SK-N-MC (cell line): ENCODE results near the gene INF2.

Experiments
- DNase-seq: peaks from one replicate; pipeline ENCODE4 v3.0.0-alpha.2; 2011; ENCODE audit warnings: low read depth, low spot score
- H3K27ac ChIP-seq: fragments of 200-600 bp; sonication (generic); 2 replicates; pipeline ENCODE4 v1.5.1; 2016; ENCODE audit warnings: mixed run types
- H3K36me3 ChIP-seq: fragments of 200-600 bp; sonication (generic); 2 replicates; pipeline ENCODE4 v1.6.1; 2017; ENCODE audit warnings: antibody characterized with exemption, low read length, mixed read lengths; ENCODE audit not compliant: insufficient read depth
- H3K4me3 ChIP-seq: fragments of 200-600 bp; sonication (generic); 2 replicates; pipeline ENCODE4 v1.5.1; 2016
- H3K9ac ChIP-seq: fragments of 200-600 bp; sonication (generic); 2 replicates; pipeline ENCODE4 v1.8.0; 2017; ENCODE audit warnings: mixed run types, mixed read lengths; ENCODE audit not compliant: insufficient read length
- H3K9me3 ChIP-seq: fragments of 200-600 bp; sonication (generic); 2 replicates; pipeline ENCODE4 v1.6.1; 2017; ENCODE audit warnings: low read depth, mild to moderate bottlenecking, antibody characterized with exemption, low read length, moderate library complexity, mixed read lengths
- EZH2 ChIP-seq: fragments of 200-600 bp; sonication (generic); IDR thresholded peaks from one replicate; pipeline ENCODE4 v1.6.1; 2017; ENCODE audit warnings: antibody characterized with exemption
- FOXP2 ChIP-seq: optimal IDR thresholded peaks from 2 replicates; pipeline ENCODE3; 2011; ENCODE audit warnings: mild to moderate bottlenecking, moderate library complexity; ENCODE audit not compliant: insufficient read depth; ENCODE audit errors: extremely low read length, control extremely low read depth
- POLR2AphosphoS5 ChIP-seq: IDR thresholded peaks from 2 replicates; pipeline ENCODE4 v1.6.1; 2012; ENCODE audit warnings: mild to moderate bottlenecking, low read depth, low read length, borderline replicate concordance

The INF2 gene

GRCh38 chr14:104692261-104692938, 3.0 kb downstream of the INF2 start:
- Histone ChIP-seq H3K36me3 (no peaks in the 10 kb centered on the region), H3K27ac (no peak overlapping the region), H3K9ac (no peak overlapping the region), H3K9me3 (no peaks in the 10 kb centered on the region), H3K4me3 (no peak overlapping the region)
- no peak for DNase-seq
- TF ChIP-seq EZH2, result no peak
- no peak for TF ChIP-seq POLR2AphosphoS5
- no peak for TF ChIP-seq FOXP2

- Histone ChIP-seq H3K27ac (no peak overlapping the region), H3K4me3 (no peak overlapping the region), H3K9ac (no peak overlapping the region), H3K36me3 (no peaks in the 10 kb centered on the region), H3K9me3 (no peaks in the 10 kb centered on the region)
- TF ChIP-seq FOXP2 (no peak), EZH2 (no peak)
- no peak for DNase-seq
Measured at GRCh38 chr14:104692939-104693315, 3.5 kb downstream of the INF2 start.

- H3K36me3 ChIP-seq, result no peaks in the 10 kb centered on the region
- H3K27ac ChIP-seq, result no peak overlapping the region
- no peaks in the 10 kb centered on the region for H3K9me3 ChIP-seq
- no peak for TF ChIP-seq FOXP2
- TF ChIP-seq EZH2, result no peak
- TF ChIP-seq POLR2AphosphoS5, result no peak
- no peak for DNase-seq
- H3K4me3 ChIP-seq, result no peak overlapping the region
- no peak overlapping the region for H3K9ac ChIP-seq
Measured at GRCh38 chr14:104693482-104694431, 4.3 kb downstream of the INF2 start.

GRCh38 chr14:104694475-104694950, 5.1 kb downstream of the INF2 start:
- H3K36me3 ChIP-seq, result no peaks in the 10 kb centered on the region
- H3K9ac ChIP-seq, result no peak overlapping the region
- no peak overlapping the region for H3K4me3 ChIP-seq
- DNase-seq, result no peak
- H3K27ac ChIP-seq, result no peak overlapping the region; the same call in 1 of the 2 replicates
- no peaks in the 10 kb centered on the region for H3K9me3 ChIP-seq
- no peak for TF ChIP-seq EZH2
- TF ChIP-seq FOXP2, result no peak
- TF ChIP-seq POLR2AphosphoS5, result no peak

GRCh38 chr14:104694991-104695659, 5.7 kb downstream of the INF2 start:
- TF ChIP-seq EZH2 (no peak), POLR2AphosphoS5 (no peak), FOXP2 (no peak)
- Histone ChIP-seq H3K9me3 (no peaks in the 10 kb centered on the region), H3K36me3 (no peaks in the 10 kb centered on the region), H3K9ac (no peak overlapping the region), H3K27ac (no peak overlapping the region; the same call in 1 of the 2 replicates), H3K4me3 (no peak overlapping the region)
- DNase-seq, result no peak

- Histone ChIP-seq H3K9me3 (no peaks in the 10 kb centered on the region), H3K9ac (no peak overlapping the region), H3K4me3 (no peak overlapping the region), H3K27ac (peak overlapping the region; percentile 13; the same call in 1 of the 2 replicates), H3K36me3 (no peaks in the 10 kb centered on the region)
- TF ChIP-seq POLR2AphosphoS5 (no peak), EZH2 (no peak), FOXP2 (no peak)
- DNase-seq, result no peak
Measured at GRCh38 chr14:104695660-104696000, 6.2 kb downstream of the INF2 start.

GRCh38 chr14:104696671-104697316, 7.4 kb downstream of the INF2 start:
- no peak overlapping the region for H3K27ac ChIP-seq
- H3K4me3 ChIP-seq, result no peak overlapping the region
- no peak overlapping the region for H3K9ac ChIP-seq
- TF ChIP-seq POLR2AphosphoS5 (no peak), EZH2 (no peak), FOXP2 (no peak)
- DNase-seq, result no peak
- no peaks in the 10 kb centered on the region for H3K36me3 ChIP-seq
- H3K9me3 ChIP-seq, result no peaks in the 10 kb centered on the region
